SK-N-SH (cell line): ENCODE results near the gene PARD3B.

Experiments
- CTCF ChIP-seq: fragments of 200-600 bp; sonication (generic); IDR thresholded peaks from 2 replicates; pipeline ENCODE4 v1.6.1; 2017; ENCODE audit warnings: antibody characterized with exemption, mild to moderate bottlenecking, moderate library complexity
- ELF1 ChIP-seq: IDR thresholded peaks from 2 replicates; pipeline ENCODE4 v1.4.0; 2012
- EP300 ChIP-seq, 2 experiments: IDR thresholded peaks; 2 replicates each; pipeline versions ENCODE4 v1.4.0 to v1.6.1; 2012; ENCODE audit warnings: borderline replicate concordance in 1 of 2, low read depth in 1 of 2, low read length in 1 of 2
- EZH2phosphoT487 ChIP-seq: fragments of 200-600 bp; sonication (generic); IDR thresholded peaks from 2 replicates; pipeline ENCODE4 v1.6.1; 2017; ENCODE audit warnings: low read depth, mixed run types, mild to moderate bottlenecking, antibody characterized with exemption, moderate library complexity, borderline replicate concordance
- FOXJ3 ChIP-seq: sonication (generic); formaldehyde crosslinking; IDR thresholded peaks from 2 replicates; pipeline ENCODE4 v1.5.1; 2020; ENCODE audit warnings: mild to moderate bottlenecking, missing genetic modification reagents
- NFIC ChIP-seq: IDR thresholded peaks from 2 replicates; pipeline ENCODE4 v1.4.0; 2012; ENCODE audit warnings: borderline replicate concordance
- PBX3 ChIP-seq: IDR thresholded peaks from 2 replicates; pipeline ENCODE4; 2012
- POLR2AphosphoS5 ChIP-seq: IDR thresholded peaks from 2 replicates; pipeline ENCODE4 v1.6.1; 2012; ENCODE audit warnings: low read depth, low read length
- TEAD4 ChIP-seq: IDR thresholded peaks from 2 replicates; pipeline ENCODE4 v1.4.0; 2012; ENCODE audit warnings: mild to moderate bottlenecking, borderline replicate concordance; ENCODE audit not compliant: insufficient read depth
- YY1 ChIP-seq: IDR thresholded peaks from 2 replicates; pipeline ENCODE4 v1.4.0; 2012; ENCODE audit warnings: low read depth, mild to moderate bottlenecking
- TF ChIP-seq, protein P1 (sequence below): IDR thresholded peaks from 2 replicates; pipeline ENCODE4 v1.6.1; 2012; ENCODE audit warnings: mild to moderate bottlenecking, low read depth, low read length, moderate library complexity
- TF ChIP-seq, protein P2 (sequence below): IDR thresholded peaks from 2 replicates; pipeline ENCODE4 v1.4.0; 2012; ENCODE audit warnings: low read depth, borderline replicate concordance

- no peak for TF ChIP-seq POLR2AphosphoS5
- TF ChIP-seq, protein P1, sequence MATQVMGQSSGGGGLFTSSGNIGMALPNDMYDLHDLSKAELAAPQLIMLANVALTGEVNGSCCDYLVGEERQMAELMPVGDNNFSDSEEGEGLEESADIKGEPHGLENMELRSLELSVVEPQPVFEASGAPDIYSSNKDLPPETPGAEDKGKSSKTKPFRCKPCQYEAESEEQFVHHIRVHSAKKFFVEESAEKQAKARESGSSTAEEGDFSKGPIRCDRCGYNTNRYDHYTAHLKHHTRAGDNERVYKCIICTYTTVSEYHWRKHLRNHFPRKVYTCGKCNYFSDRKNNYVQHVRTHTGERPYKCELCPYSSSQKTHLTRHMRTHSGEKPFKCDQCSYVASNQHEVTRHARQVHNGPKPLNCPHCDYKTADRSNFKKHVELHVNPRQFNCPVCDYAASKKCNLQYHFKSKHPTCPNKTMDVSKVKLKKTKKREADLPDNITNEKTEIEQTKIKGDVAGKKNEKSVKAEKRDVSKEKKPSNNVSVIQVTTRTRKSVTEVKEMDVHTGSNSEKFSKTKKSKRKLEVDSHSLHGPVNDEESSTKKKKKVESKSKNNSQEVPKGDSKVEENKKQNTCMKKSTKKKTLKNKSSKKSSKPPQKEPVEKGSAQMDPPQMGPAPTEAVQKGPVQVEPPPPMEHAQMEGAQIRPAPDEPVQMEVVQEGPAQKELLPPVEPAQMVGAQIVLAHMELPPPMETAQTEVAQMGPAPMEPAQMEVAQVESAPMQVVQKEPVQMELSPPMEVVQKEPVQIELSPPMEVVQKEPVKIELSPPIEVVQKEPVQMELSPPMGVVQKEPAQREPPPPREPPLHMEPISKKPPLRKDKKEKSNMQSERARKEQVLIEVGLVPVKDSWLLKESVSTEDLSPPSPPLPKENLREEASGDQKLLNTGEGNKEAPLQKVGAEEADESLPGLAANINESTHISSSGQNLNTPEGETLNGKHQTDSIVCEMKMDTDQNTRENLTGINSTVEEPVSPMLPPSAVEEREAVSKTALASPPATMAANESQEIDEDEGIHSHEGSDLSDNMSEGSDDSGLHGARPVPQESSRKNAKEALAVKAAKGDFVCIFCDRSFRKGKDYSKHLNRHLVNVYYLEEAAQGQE, result no peak
- TF ChIP-seq EP300 (IDR thresholded peaks at IDR 0.05; ENCODE audit: borderline replicate concordance in 1 of 2, low read depth in 1 of 2, low read length in 1 of 2), result no peak
- no peak for TF ChIP-seq EZH2phosphoT487
- TF ChIP-seq CTCF, result no peak
- no peak for TF ChIP-seq NFIC
- no peak for TF ChIP-seq FOXJ3 (CRISPR knock-in tag)
- TF ChIP-seq, protein P2, sequence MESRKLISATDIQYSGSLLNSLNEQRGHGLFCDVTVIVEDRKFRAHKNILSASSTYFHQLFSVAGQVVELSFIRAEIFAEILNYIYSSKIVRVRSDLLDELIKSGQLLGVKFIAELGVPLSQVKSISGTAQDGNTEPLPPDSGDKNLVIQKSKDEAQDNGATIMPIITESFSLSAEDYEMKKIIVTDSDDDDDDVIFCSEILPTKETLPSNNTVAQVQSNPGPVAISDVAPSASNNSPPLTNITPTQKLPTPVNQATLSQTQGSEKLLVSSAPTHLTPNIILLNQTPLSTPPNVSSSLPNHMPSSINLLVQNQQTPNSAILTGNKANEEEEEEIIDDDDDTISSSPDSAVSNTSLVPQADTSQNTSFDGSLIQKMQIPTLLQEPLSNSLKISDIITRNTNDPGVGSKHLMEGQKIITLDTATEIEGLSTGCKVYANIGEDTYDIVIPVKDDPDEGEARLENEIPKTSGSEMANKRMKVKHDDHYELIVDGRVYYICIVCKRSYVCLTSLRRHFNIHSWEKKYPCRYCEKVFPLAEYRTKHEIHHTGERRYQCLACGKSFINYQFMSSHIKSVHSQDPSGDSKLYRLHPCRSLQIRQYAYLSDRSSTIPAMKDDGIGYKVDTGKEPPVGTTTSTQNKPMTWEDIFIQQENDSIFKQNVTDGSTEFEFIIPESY, result no peak
- TF ChIP-seq PBX3, result no peak
- no peak for TF ChIP-seq YY1
- TF ChIP-seq TEAD4, result no peak
- no peak for TF ChIP-seq ELF1
These were observed 93.4 kb downstream of the PARD3B start for GRCh38 chr2:204638471-204639194.
